ENCODE data around the gene ETS1.

DNA sequence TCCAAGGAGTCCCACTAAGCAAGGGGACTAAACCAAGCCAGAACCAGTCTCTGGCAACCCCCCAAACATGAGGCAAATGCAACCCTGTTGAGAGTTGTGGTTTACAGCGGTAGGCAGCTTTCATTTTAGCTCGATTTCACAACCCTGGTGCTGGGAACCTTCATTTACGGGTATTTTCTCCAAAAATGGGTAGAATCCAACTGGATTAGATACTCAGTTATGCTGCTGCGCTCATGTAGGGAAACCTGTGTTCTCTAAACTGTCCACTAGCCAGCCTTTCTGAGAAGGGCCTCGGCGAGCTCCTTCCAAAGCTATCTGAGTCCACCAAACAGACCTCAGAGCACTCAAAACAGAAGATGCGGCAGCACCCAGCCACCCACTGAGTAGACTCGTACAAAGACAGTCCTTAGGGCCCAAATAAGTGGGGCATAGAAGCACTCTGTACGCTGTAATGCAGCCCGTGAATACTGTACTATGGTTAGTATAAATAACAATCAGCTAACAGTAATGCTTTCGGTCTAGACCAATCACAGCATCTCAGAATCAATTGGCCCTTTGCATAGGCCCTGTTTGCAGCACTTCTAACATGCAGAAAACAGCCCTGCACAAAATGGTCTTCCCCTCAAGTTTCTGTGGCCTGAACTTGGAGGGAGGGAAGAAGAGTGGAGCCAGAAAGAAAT lies 104.7 kb downstream of the ETS1 start:
- TF ChIP-seq, protein P1, sequence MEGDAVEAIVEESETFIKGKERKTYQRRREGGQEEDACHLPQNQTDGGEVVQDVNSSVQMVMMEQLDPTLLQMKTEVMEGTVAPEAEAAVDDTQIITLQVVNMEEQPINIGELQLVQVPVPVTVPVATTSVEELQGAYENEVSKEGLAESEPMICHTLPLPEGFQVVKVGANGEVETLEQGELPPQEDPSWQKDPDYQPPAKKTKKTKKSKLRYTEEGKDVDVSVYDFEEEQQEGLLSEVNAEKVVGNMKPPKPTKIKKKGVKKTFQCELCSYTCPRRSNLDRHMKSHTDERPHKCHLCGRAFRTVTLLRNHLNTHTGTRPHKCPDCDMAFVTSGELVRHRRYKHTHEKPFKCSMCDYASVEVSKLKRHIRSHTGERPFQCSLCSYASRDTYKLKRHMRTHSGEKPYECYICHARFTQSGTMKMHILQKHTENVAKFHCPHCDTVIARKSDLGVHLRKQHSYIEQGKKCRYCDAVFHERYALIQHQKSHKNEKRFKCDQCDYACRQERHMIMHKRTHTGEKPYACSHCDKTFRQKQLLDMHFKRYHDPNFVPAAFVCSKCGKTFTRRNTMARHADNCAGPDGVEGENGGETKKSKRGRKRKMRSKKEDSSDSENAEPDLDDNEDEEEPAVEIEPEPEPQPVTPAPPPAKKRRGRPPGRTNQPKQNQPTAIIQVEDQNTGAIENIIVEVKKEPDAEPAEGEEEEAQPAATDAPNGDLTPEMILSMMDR (optimal IDR thresholded peaks at IDR 0.05 in 1 of 3, IDR thresholded peaks at IDR 0.05 in 1 of 3, conservative IDR thresholded peaks at IDR 0.05 in 1 of 3; ENCODE audit: extremely low read depth in 1 of 3, insufficient read depth in 2 of 3, low read length in 3 of 3) = no peak
- no peak for TF ChIP-seq EZH2 (IDR thresholded peaks at IDR 0.05; ENCODE audit: low read length)

Measured in keratinocyte (primary cell).